Measurements from ENCODE around the gene IQCN.

Gene IQCN

GRCh38 chr19:18225702-18226468 lies 48.4 kb downstream of the IQCN start, which contains the start of gene PDE4C:
TSS of gene PDE4C (minus strand) at chr19:18226438. CDS start at chr19:18226415, 23 bp downstream.
- WGBS, 2 donors (ENCODE audit: extremely low coverage in 2 of 2, insufficient read length in 2 of 2, insufficient replicate concordance in 1 of 2) = no CpG with 5 or more reads among the region's 51 CpGs

GRCh38 chr19:18225355-18225701 lies 48.9 kb downstream of the IQCN start:
- Histone ChIP-seq H3K4ac (ENCODE audit: low read length) (no peak overlapping the region), H3K36me3 (replicated peaks in 1 of 2; ENCODE audit: control insufficient read depth in 2 of 2, insufficient read depth in 2 of 2, low read length in 2 of 2) (no peaks in the 10 kb centered on the region), H3K4me1 (ENCODE audit: control insufficient read depth in 2 of 2, insufficient read depth in 1 of 2, low read depth in 1 of 2, low read length in 2 of 2) (peaks cover 4 to 14% of the 10 kb centered on the region in 2 donors), H3K18ac (ENCODE audit: low read length) (peak overlapping the region; percentile 3), H3K27me3 (ENCODE audit: control insufficient read depth in 3 of 3, insufficient read depth in 3 of 3, low read depth in 1 of 3, low read length in 3 of 3) (peaks cover 12 to 36% (median 34%) of the 10 kb centered on the region in 3 experiments), H3K9ac (ENCODE audit: low read depth, low read length, poor library complexity) (peak overlapping the region; percentile 70), H2BK12ac (ENCODE audit: low read length) (no peak overlapping the region), H3K14ac (ENCODE audit: low read length) (no peak overlapping the region), H3K4me2 (ENCODE audit: insufficient read depth, low read length, poor library complexity, severe bottlenecking) (no peak overlapping the region), H3K27ac (replicated peaks; ENCODE audit: low read length) (no peak overlapping the region), H2BK120ac (ENCODE audit: low read depth, low read length) (no peak overlapping the region), H4K91ac (ENCODE audit: low read depth, low read length, poor library complexity) (no peak overlapping the region), H3K79me1 (ENCODE audit: low read depth, low read length) (peaks cover 2% of the 10 kb centered on the region), H2BK15ac (ENCODE audit: low read length) (peak overlapping the region; percentile 3), H3K4me3 (ENCODE audit: low read length in 2 of 2) (no peak overlapping the region), H3K9me3 (replicated peaks in 1 of 2; ENCODE audit: control insufficient read depth in 2 of 2, insufficient read depth in 1 of 2, low read depth in 1 of 2, low read length in 2 of 2) (peaks cover 0 to 5% of the 10 kb centered on the region in 2 donors), H4K8ac (ENCODE audit: low read depth, low read length) (no peak overlapping the region), H2BK5ac (ENCODE audit: low read length) (no peak overlapping the region), H2AK5ac (ENCODE audit: low read depth, low read length) (no peak overlapping the region), H3K23ac (ENCODE audit: low read depth, low read length, poor library complexity) (peak overlapping the region; percentile 40), H2AFZ (ENCODE audit: low read length) (peak overlapping the region; percentile 94)
- no peak for DNase-seq (ENCODE audit: low spot score)
- WGBS, 2 donors (ENCODE audit: extremely low coverage in 2 of 2, insufficient read length in 2 of 2, insufficient replicate concordance in 1 of 2) = no CpG with 5 or more reads among the region's 16 CpGs

More at GRCh38 chr19:18225702-18226468, 48.4 kb downstream of the IQCN start, which contains the start of gene PDE4C:
- Histone ChIP-seq H2BK15ac (ENCODE audit: low read length) (peak within 1 kb of the TSS; percentile 39), H3K18ac (ENCODE audit: low read length) (peak within 1 kb of the TSS; percentile 70), H3K27ac (replicated peaks; ENCODE audit: low read length) (no peak within 1 kb of the TSS), H3K4me2 (ENCODE audit: insufficient read depth, low read length, poor library complexity, severe bottlenecking) (no peak within 1 kb of the TSS), H3K23ac (ENCODE audit: low read depth, low read length, poor library complexity) (peak within 1 kb of the TSS; percentile 40), H2BK120ac (ENCODE audit: low read depth, low read length) (no peak within 1 kb of the TSS), H2BK12ac (ENCODE audit: low read length) (peak within 1 kb of the TSS; percentile 25), H3K9me3 (replicated peaks in 1 of 2; ENCODE audit: control insufficient read depth in 2 of 2, insufficient read depth in 1 of 2, low read depth in 1 of 2, low read length in 2 of 2) (peaks cover 0 to 5% of the 10 kb centered on the region in 2 donors), H3K4me1 (ENCODE audit: control insufficient read depth in 2 of 2, insufficient read depth in 1 of 2, low read depth in 1 of 2, low read length in 2 of 2) (peaks cover 4 to 14% of the 10 kb centered on the region in 2 donors), H4K91ac (ENCODE audit: low read depth, low read length, poor library complexity) (no peak within 1 kb of the TSS), H4K8ac (ENCODE audit: low read depth, low read length) (no peak within 1 kb of the TSS), H3K36me3 (replicated peaks in 1 of 2; ENCODE audit: control insufficient read depth in 2 of 2, insufficient read depth in 2 of 2, low read length in 2 of 2) (no peaks in the 10 kb centered on the region), H3K9ac (ENCODE audit: low read depth, low read length, poor library complexity) (peak within 1 kb of the TSS; percentile 70), H3K27me3 (ENCODE audit: control insufficient read depth in 3 of 3, insufficient read depth in 3 of 3, low read depth in 1 of 3, low read length in 3 of 3) (peaks cover 12 to 35% (median 35%) of the 10 kb centered on the region in 3 experiments), H2AFZ (ENCODE audit: low read length) (peak within 1 kb of the TSS; percentile 94), H3K79me1 (ENCODE audit: low read depth, low read length) (peaks cover 2% of the 10 kb centered on the region), H2AK5ac (ENCODE audit: low read depth, low read length) (peak within 1 kb of the TSS; percentile 6), H2BK5ac (ENCODE audit: low read length) (no peak within 1 kb of the TSS), H3K14ac (ENCODE audit: low read length) (no peak within 1 kb of the TSS), H3K4ac (ENCODE audit: low read length) (no peak within 1 kb of the TSS), H3K4me3 (ENCODE audit: low read length in 2 of 2) (no peak within 1 kb of the TSS)
- DNase-seq (ENCODE audit: low spot score) = no peak

- Histone ChIP-seq H2BK15ac (ENCODE audit: low read length) (peak overlapping the region; percentile 3), H3K36me3 (replicated peaks in 1 of 2; ENCODE audit: control insufficient read depth in 2 of 2, insufficient read depth in 2 of 2, low read length in 2 of 2) (no peaks in the 10 kb centered on the region), H3K4ac (ENCODE audit: low read length) (no peak overlapping the region), H3K4me2 (ENCODE audit: insufficient read depth, low read length, poor library complexity, severe bottlenecking) (peak overlapping the region; percentile 86), H3K14ac (ENCODE audit: low read length) (no peak overlapping the region), H4K8ac (ENCODE audit: low read depth, low read length) (no peak overlapping the region), H3K9ac (ENCODE audit: low read depth, low read length, poor library complexity) (peak overlapping the region; percentile 67), H2BK120ac (ENCODE audit: low read depth, low read length) (peak overlapping the region; percentile 57), H2BK5ac (ENCODE audit: low read length) (no peak overlapping the region), H4K91ac (ENCODE audit: low read depth, low read length, poor library complexity) (no peak overlapping the region), H3K4me1 (ENCODE audit: control insufficient read depth in 2 of 2, insufficient read depth in 1 of 2, low read depth in 1 of 2, low read length in 2 of 2) (peaks cover 4 to 14% of the 10 kb centered on the region in 2 donors), H3K27me3 (ENCODE audit: control insufficient read depth in 3 of 3, insufficient read depth in 3 of 3, low read depth in 1 of 3, low read length in 3 of 3) (peaks cover 12 to 39% (median 39%) of the 10 kb centered on the region in 3 experiments), H2AFZ (ENCODE audit: low read length) (peak overlapping the region; percentile 94), H3K79me1 (ENCODE audit: low read depth, low read length) (no peaks in the 10 kb centered on the region), H3K23ac (ENCODE audit: low read depth, low read length, poor library complexity) (peak overlapping the region; percentile 90), H3K9me3 (replicated peaks in 1 of 2; ENCODE audit: control insufficient read depth in 2 of 2, insufficient read depth in 1 of 2, low read depth in 1 of 2, low read length in 2 of 2) (peaks cover 0 to 5% of the 10 kb centered on the region in 2 donors), H3K4me3 (ENCODE audit: low read length in 2 of 2) (peak overlapping the region; percentile 60 to 85), H3K18ac (ENCODE audit: low read length) (peak overlapping the region; percentile 88), H2BK12ac (ENCODE audit: low read length) (peak overlapping the region; percentile 31), H3K27ac (replicated peaks; ENCODE audit: low read length) (no peak overlapping the region), H2AK5ac (ENCODE audit: low read depth, low read length) (peak overlapping the region; percentile 66)
- WGBS, 2 donors (ENCODE audit: extremely low coverage in 2 of 2, insufficient read length in 2 of 2, insufficient replicate concordance in 1 of 2) = no CpG with 5 or more reads among the region's 81 CpGs
- peak; percentile 98 for DNase-seq (ENCODE audit: low spot score)
Observed at GRCh38 chr19:18224525-18225354, 49.5 kb downstream of the IQCN start.

Measured in neuronal stem cell (in vitro differentiated cells).